Breast epithelium (tissue), 4 donors: ENCODE measurements around the gene ELL. TPM values are rescaled to one million over a fixed set of nuclear protein-coding genes. Genes with fewer than 3 reads are reported as not detected.
A peak's percentile ranks its signal among the peaks of the same experiment; 100 is the strongest.

Source experiments
- DNase-seq, 2 donors: peaks; one replicate each; pipeline ENCODE4 v3.0.0-alpha.2; 2019; ENCODE audit warnings: low spot score in 2 of 2
- H3K27ac ChIP-seq, 2 donors: fragments of 200-600 bp; sonication (generic) in 1 of 2; one replicate each; pipeline ENCODE4 v1.5.1; 2016 to 2019; ENCODE audit warnings: mild to moderate bottlenecking in 1 of 2
- H3K27me3 ChIP-seq, 2 donors: fragments of 200-600 bp; sonication (generic) in 1 of 2; one replicate each; pipeline versions ENCODE4 v1.5.1 to v1.6.0; 2017 to 2019; ENCODE audit warnings: control low read depth in 1 of 2, mild to moderate bottlenecking in 1 of 2
- H3K36me3 ChIP-seq: fragments of 200-600 bp; one replicate; pipeline ENCODE4 v1.5.1; 2019
- H3K4me1 ChIP-seq, 2 donors: fragments of 200-600 bp; sonication (generic); one replicate each; pipeline ENCODE4 v1.5.1; 2016 to 2019; ENCODE audit warnings: control low read depth in 1 of 2
- H3K4me3 ChIP-seq, 3 donors: fragments of 200-600 bp; sonication (generic); 1 replicate in 2 of 3; 2 replicates in 1 of 3; pipeline ENCODE4 v1.5.1; 2016 to 2019; ENCODE audit warnings: mild to moderate bottlenecking in 3 of 3, moderate library complexity in 2 of 3
- H3K9me3 ChIP-seq, 2 donors: fragments of 200-600 bp; sonication (generic) in 1 of 2; one replicate each; pipeline ENCODE4 v1.5.1; 2016 to 2019; ENCODE audit warnings: control low read depth in 1 of 2
- POLR2A ChIP-seq: fragments of 450-650 bp; IDR thresholded peaks from one replicate; pipeline ENCODE4 v1.6.1; 2016; ENCODE audit warnings: antibody characterized with exemption, mild to moderate bottlenecking, moderate library complexity
- POLR2AphosphoS5 ChIP-seq, 3 donors: sonication (generic); formaldehyde crosslinking; IDR thresholded peaks; one replicate each; pipeline ENCODE4 v1.6.1; 2017; ENCODE audit warnings: antibody characterized with exemption in 3 of 3
- intact Hi-C: fragments of 100-400 bp; cut with DNase I; formaldehyde crosslinking; loops from one replicate; pipeline ENCODE4 v1.15.1; 2023; ENCODE audit warnings: low total_unique reads
- total RNA-seq, 3 donors: library from RNA; depleted of rRNA; stranded (reverse); fragments of >200 nt; gene quantifications; one replicate each; pipeline ENCODE4 v1.1.0, GENCODE V29; 2016
- TF ChIP-seq, protein P1 (sequence below), 3 donors: fragments of 450-650 bp; IDR thresholded peaks; one replicate each; pipeline ENCODE4 v1.5.1; 2016 to 2017; ENCODE audit warnings: antibody characterized with exemption in 3 of 3, mild to moderate bottlenecking in 3 of 3, moderate library complexity in 3 of 3

Gene ELL
- total RNA-seq, 3 donors from 2014 or later: 13.0 to 22.3 (median 15.7) TPM

DNA sequence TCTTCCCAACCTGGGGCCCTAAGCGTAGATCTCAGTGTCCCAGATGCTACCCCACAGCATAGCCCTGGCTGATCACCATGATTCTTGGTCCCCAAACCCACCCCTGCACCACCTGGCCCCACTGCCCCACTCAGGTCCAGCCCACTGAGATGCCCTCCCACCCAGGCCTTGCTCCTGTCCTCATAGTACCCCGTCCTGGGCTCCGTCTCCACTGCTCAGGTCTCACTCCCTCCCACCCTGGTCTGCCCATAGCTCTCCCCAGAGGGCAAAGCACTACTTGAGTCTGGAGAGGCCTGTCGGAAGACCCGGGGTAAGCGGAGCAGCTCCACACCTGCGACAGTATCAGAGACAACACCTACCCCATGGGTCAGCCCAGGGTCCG is 48.2 kb downstream of the ELL start:
- H3K36me3 ChIP-seq: no peaks in the 10 kb centered on the region
- H3K9me3 ChIP-seq: no peaks in the 10 kb centered on the region
- intact Hi-C loops: loop anchor here (1.0 kb wide), 1 partner anchor 24 kb away; no protein-coding TSS in a partner anchor
- no peak for TF ChIP-seq POLR2AphosphoS5 (IDR thresholded peaks at IDR 0.05)
- no peak for TF ChIP-seq POLR2A
- no peak overlapping the region for H3K4me3 ChIP-seq
- H3K4me1 ChIP-seq: peaks cover 4 to 18% of the 10 kb centered on the region in 2 donors
- H3K27me3 ChIP-seq: no peaks in the 10 kb centered on the region
- peak overlapping the region in 1 of 2 donors; percentile 57 for H3K27ac ChIP-seq
- no peak for DNase-seq

DNA sequence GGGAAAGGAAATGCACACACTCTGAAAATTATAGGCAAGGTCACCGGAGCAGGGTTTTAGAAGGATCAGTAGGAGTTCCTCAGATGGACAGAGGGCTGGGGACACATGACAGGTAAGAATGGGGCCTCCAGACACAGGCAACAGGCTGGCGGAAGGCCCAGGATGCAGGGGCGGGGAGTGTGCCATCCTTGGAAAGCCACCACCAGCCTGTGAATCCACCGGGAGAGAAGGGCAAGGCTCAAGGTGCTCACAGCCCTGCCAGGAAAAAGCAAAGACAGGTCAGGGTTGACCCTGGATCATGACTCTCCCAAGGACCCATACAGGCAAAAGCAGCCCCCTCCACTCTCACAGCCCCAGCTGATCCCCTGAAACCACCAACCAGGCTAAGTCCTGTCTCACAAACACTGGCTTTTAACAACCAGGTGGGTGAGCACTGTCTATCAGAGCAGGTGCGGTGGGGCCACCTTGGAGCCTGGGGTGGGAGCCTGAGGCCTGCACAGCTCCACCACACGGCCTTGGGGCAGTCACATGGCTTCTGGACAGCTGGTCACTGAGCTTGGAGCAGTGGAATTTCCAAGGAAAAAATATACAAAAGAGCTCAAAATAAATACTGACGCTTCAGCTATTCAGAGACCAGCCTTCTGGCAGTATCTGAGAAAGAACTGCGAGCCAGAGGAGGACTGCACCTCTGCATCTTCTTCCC is 48.7 kb downstream of the ELL start:
- TF ChIP-seq POLR2A (no peak), POLR2AphosphoS5 (IDR thresholded peaks at IDR 0.05) (no peak)
- TF ChIP-seq, protein P1, sequence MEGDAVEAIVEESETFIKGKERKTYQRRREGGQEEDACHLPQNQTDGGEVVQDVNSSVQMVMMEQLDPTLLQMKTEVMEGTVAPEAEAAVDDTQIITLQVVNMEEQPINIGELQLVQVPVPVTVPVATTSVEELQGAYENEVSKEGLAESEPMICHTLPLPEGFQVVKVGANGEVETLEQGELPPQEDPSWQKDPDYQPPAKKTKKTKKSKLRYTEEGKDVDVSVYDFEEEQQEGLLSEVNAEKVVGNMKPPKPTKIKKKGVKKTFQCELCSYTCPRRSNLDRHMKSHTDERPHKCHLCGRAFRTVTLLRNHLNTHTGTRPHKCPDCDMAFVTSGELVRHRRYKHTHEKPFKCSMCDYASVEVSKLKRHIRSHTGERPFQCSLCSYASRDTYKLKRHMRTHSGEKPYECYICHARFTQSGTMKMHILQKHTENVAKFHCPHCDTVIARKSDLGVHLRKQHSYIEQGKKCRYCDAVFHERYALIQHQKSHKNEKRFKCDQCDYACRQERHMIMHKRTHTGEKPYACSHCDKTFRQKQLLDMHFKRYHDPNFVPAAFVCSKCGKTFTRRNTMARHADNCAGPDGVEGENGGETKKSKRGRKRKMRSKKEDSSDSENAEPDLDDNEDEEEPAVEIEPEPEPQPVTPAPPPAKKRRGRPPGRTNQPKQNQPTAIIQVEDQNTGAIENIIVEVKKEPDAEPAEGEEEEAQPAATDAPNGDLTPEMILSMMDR (IDR thresholded peaks at IDR 0.05): no peak
- intact Hi-C loops: loop anchor here (1.0 kb wide), 1 partner anchor 24 kb away; no protein-coding TSS in a partner anchor
- Histone ChIP-seq H3K27ac (peak overlapping the region in 1 of 2 donors; percentile 17), H3K4me1 (peaks cover 0 to 13% of the 10 kb centered on the region in 2 donors), H3K27me3 (no peaks in the 10 kb centered on the region), H3K36me3 (no peaks in the 10 kb centered on the region), H3K4me3 (no peak overlapping the region), H3K9me3 (no peaks in the 10 kb centered on the region)
- DNase-seq: no peak

DNA sequence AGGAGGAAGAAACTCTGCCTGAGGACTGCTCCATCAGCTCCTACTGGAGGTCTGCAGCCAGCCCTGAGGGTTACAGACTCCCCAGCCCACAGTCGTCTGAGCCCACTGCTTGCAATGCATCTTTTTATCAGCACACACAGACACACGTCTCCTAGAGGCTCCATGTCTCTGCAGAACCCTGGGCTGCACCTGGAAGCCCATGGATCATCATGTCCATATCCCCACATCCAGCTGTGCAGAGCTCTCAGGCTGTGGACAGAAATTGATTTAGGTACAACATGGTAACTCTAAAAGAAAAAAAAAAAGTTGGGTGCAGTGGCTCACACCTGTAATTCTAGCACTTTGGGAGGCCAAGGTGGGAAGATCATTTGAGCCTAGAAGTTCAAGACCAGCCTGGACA is 51.1 kb downstream of the ELL start:
- Histone ChIP-seq H3K27ac (peak overlapping the region in 1 of 2 donors; percentile 94), H3K4me1 (peaks cover 0 to 7% of the 10 kb centered on the region in 2 donors), H3K36me3 (no peaks in the 10 kb centered on the region), H3K27me3 (no peaks in the 10 kb centered on the region), H3K4me3 (no peak overlapping the region), H3K9me3 (no peaks in the 10 kb centered on the region)
- intact Hi-C loops: no loop called here
- TF ChIP-seq POLR2AphosphoS5 (IDR thresholded peaks at IDR 0.05) (no peak), POLR2A (no peak)
- TF ChIP-seq, protein P1 (IDR thresholded peaks at IDR 0.05): no peak
- DNase-seq: no peak

DNA sequence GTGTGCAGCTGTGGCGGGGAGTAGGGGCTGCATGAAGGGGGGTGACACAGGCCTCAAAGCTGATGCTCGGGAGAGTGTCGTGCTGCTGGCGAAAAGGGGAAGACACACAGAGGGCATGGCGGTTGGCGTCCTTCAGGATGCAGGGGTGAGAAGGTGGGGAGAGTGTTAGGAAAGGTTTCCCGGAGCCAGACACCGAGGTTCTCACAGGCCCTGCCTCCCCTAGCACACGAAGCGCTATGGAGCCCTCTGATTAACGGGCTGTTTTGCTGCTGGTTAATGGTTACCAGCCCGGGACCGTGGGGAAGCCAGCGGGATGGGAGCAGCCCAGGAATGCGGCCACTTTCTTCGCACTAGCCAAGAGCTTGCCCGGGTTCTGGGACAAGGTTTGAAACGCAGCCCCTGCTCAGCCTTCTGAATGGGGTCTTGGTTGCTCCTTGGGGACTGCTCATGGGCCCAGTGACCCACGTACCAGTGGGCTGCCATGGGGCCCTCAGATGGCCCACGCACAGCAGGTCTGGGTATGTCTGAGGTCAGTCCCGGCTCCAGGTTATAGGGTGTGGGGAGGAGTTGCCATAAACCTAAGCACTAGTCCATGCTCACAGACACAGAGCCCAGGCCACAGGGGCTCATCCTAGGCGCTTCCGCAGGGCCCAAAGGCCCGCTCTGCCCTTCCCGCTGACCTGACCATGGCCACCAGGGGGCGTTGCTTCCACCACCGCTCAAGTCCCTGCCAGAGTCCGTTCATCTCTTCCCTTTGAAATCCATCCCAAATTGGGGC is 52.6 kb downstream of the ELL start:
- H3K27me3 ChIP-seq: no peaks in the 10 kb centered on the region
- no peak for DNase-seq
- H3K4me1 ChIP-seq: peaks cover 13 to 16% of the 10 kb centered on the region in 2 donors
- TF ChIP-seq, protein P1 (IDR thresholded peaks at IDR 0.05): peak; percentile 62 to 65 (median 63)
- TF ChIP-seq POLR2A (no peak), POLR2AphosphoS5 (IDR thresholded peaks at IDR 0.05) (peak in 2 of 3 donors; percentile 9 to 26)
- peak overlapping the region; percentile 21 to 94 for H3K27ac ChIP-seq
- no peaks in the 10 kb centered on the region for H3K36me3 ChIP-seq
- H3K4me3 ChIP-seq: no peak overlapping the region
- intact Hi-C loops: no loop called here
- no peaks in the 10 kb centered on the region for H3K9me3 ChIP-seq

DNA sequence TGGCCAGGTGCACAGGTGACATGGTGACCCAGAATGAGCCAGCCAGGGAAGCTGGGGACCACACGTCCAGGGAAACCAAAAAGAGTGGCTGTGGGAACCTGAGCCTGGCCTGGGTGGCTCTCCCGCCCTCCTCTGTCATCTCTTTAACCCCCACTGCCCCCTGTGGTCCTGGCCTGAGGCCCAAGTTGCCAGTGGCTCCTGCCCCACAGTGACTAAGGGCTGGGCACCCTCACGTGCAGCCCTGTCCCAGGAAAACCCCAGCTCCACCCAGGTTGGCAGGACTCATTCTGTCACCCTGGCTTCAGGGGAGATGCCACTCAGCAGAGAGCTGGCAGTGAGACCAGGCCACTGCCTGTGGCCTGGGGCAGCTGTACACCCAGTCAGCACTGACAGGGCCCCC is 53.4 kb downstream of the ELL start:
- intact Hi-C loops: no loop called here
- no peaks in the 10 kb centered on the region for H3K27me3 ChIP-seq
- H3K4me1 ChIP-seq: peaks cover 14 to 16% of the 10 kb centered on the region in 2 donors
- H3K27ac ChIP-seq: peak overlapping the region in 1 of 2 donors; percentile 94
- TF ChIP-seq, protein P1 (IDR thresholded peaks at IDR 0.05): no peak
- H3K4me3 ChIP-seq: no peak overlapping the region
- DNase-seq: no peak
- no peaks in the 10 kb centered on the region for H3K36me3 ChIP-seq
- H3K9me3 ChIP-seq: no peaks in the 10 kb centered on the region
